Fibroblast of the conjunctiva (primary cell): ENCODE measurements around the gene TADA2B.

Source experiments
- DNase-seq: peaks from one replicate; pipeline ENCODE4 v3.0.0-alpha.2; 2010; ENCODE audit warnings: low read depth

The TADA2B gene

GRCh38 chr4:7041246-7041645 is 1.9 kb upstream of the TADA2B start:
- DNase-seq, result no peak

GRCh38 chr4:7041801-7042502 is 1.2 kb upstream of the TADA2B start:
- no peak for DNase-seq

- peak; percentile 96 for DNase-seq
Measured at GRCh38 chr4:7042503-7043283, 479 bp upstream of the TADA2B start.

GRCh38 chr4:7044137-7044930 is 1.2 kb downstream of the TADA2B start:
- DNase-seq, result no peak

GRCh38 chr4:7045553-7045952 is 2.4 kb downstream of the TADA2B start:
- DNase-seq, result no peak

- no peak for DNase-seq
Measured at GRCh38 chr4:7045961-7046921, 3.1 kb downstream of the TADA2B start.

GRCh38 chr4:7046971-7047370 is 3.8 kb downstream of the TADA2B start:
- no peak for DNase-seq

- no peak for DNase-seq
Measured at GRCh38 chr4:7048642-7049041, 5.5 kb downstream of the TADA2B start.

GRCh38 chr4:7049295-7049694 is 6.1 kb downstream of the TADA2B start:
- no peak for DNase-seq

GRCh38 chr4:7049739-7050138 is 6.6 kb downstream of the TADA2B start:
- DNase-seq, result no peak

GRCh38 chr4:7050481-7051143 is 7.4 kb downstream of the TADA2B start:
- DNase-seq, result no peak

GRCh38 chr4:7051144-7051495 is 7.9 kb downstream of the TADA2B start:
- DNase-seq, result no peak

GRCh38 chr4:7051905-7052304 is 8.7 kb downstream of the TADA2B start:
- DNase-seq, result no peak

- DNase-seq, result no peak
Measured at GRCh38 chr4:7052313-7052712, 9.1 kb downstream of the TADA2B start.

- no peak for DNase-seq
Measured at GRCh38 chr4:7052923-7053715, 9.9 kb downstream of the TADA2B start.

GRCh38 chr4:7054106-7054880 is 11.1 kb downstream of the TADA2B start:
- no peak for DNase-seq

GRCh38 chr4:7055111-7055989 is 12.2 kb downstream of the TADA2B start:
- DNase-seq, result no peak

GRCh38 chr4:7055990-7056325 is 12.8 kb downstream of the TADA2B start:
- DNase-seq, result no peak

- DNase-seq, result no peak
Measured at GRCh38 chr4:7058792-7059191, 15.6 kb downstream of the TADA2B start.
